B cell (primary cell): ENCODE results near the gene OSBPL1A. TPM values are rescaled to one million over a fixed set of nuclear protein-coding genes. Genes with fewer than 3 reads are reported as not detected.

ENCODE experiments used
- ATAC-seq: fragments of 200-7000 bp; cut with Tn5 transposase; one replicate; pipeline ENCODE4 v1.10.0; 2021; ENCODE audit warnings: low read depth, mild to moderate bottlenecking, moderate number of reproducible peaks, moderate library complexity
- CTCF ChIA-PET: fragments of 350-600 bp; sonication (Branson Sonifier 250); formaldehyde crosslinking; loops from one replicate; lab custom pipeline; 2021; ENCODE audit warnings: antibody characterized with exemption, inconsistent platforms; lab: Charles Lee
- POLR2A ChIA-PET: fragments of 350-600 bp; sonication (Branson Sonifier 250); formaldehyde crosslinking; loops from one replicate; lab custom pipeline; 2021; ENCODE audit warnings: antibody characterized with exemption; lab: Charles Lee
- DNase-seq: peaks from one replicate; pipeline ENCODE4 v3.0.0; 2013
- H2AFZ ChIP-seq: 2 replicates; pipeline ENCODE4 v1.6.1; 2012; ENCODE audit warnings: mild to moderate bottlenecking, low read depth, low read length; ENCODE audit not compliant: insufficient read depth, poor library complexity, severe bottlenecking
- H3K27ac ChIP-seq, 2 donors: 1 replicate in 1 of 2; 2 replicates in 1 of 2; pipeline ENCODE4 v1.5.1; 2012 to 2013; ENCODE audit warnings: low read length in 2 of 2, mild to moderate bottlenecking in 2 of 2, moderate library complexity in 1 of 2
- H3K27me3 ChIP-seq, 4 experiments: fragments of 200-600 bp in 1 of 4; sonication (generic) in 1 of 4; replicated peaks in 1 of 4; 1 replicate in 2 of 4; 2 replicates in 2 of 4; pipeline versions ENCODE4 v1.6.1 to v1.7.0; 2013 to 2016; ENCODE audit warnings: low read length in 3 of 4, mild to moderate bottlenecking in 2 of 4, mixed read lengths in 1 of 4, moderate library complexity in 1 of 4; ENCODE audit not compliant: insufficient read depth in 4 of 4, control insufficient read depth in 3 of 4; ENCODE audit errors: control extremely low read depth in 1 of 4
- H3K36me3 ChIP-seq, 2 experiments: replicated peaks in 1 of 2; 1 replicate in 1 of 2; 2 replicates in 1 of 2; pipeline versions ENCODE4 v1.6.1 to v1.7.1; 2013; ENCODE audit warnings: low read length in 1 of 2; ENCODE audit not compliant: insufficient read depth in 2 of 2, control insufficient read depth in 1 of 2; ENCODE audit errors: control extremely low read depth in 1 of 2, extremely low read depth in 1 of 2
- H3K4me1 ChIP-seq, 2 donors: fragments of 200-600 bp in 1 of 2; sonication (generic) in 1 of 2; 1 replicate in 1 of 2; 2 replicates in 1 of 2; pipeline versions ENCODE4 v1.5.1 to v1.6.1; 2013 to 2017; ENCODE audit warnings: low read length in 2 of 2; ENCODE audit not compliant: control insufficient read depth in 2 of 2, insufficient read depth in 2 of 2
- H3K4me2 ChIP-seq: replicated peaks from 2 replicates; pipeline ENCODE3; 2012; ENCODE audit warnings: mild to moderate bottlenecking, low read depth, low read length; ENCODE audit not compliant: poor library complexity, severe bottlenecking
- H3K4me3 ChIP-seq, 5 experiments: fragments of 200-600 bp in 1 of 5; sonication (generic) in 1 of 5; 1 replicate in 3 of 5; 2 replicates in 2 of 5; pipeline versions ENCODE4 v1.5.1 to v1.7.0; 2011 to 2016; ENCODE audit warnings: low read length in 4 of 5, mild to moderate bottlenecking in 4 of 5, low read depth in 2 of 5, control low read depth in 1 of 5, moderate library complexity in 1 of 5; ENCODE audit not compliant: insufficient read depth in 1 of 5; ENCODE audit errors: control extremely low read depth in 1 of 5, extremely low read depth in 1 of 5
- H3K79me2 ChIP-seq: fragments of 200-600 bp; sonication (generic); one replicate; pipeline ENCODE4 v1.6.0; 2016; ENCODE audit warnings: low read length; ENCODE audit not compliant: control insufficient read depth, insufficient read depth
- H3K9ac ChIP-seq: fragments of 200-600 bp; sonication (generic); 2 replicates; pipeline ENCODE4 v1.6.1; 2017; ENCODE audit warnings: mild to moderate bottlenecking, low read length, moderate library complexity
- H3K9me3 ChIP-seq, 3 donors: one replicate each; pipeline versions ENCODE4 v1.6.1 to v1.7.1; 2013; ENCODE audit warnings: low read length in 2 of 3; ENCODE audit not compliant: control insufficient read depth in 2 of 3, insufficient read depth in 1 of 3; ENCODE audit errors: control extremely low read depth in 1 of 3
- H4K20me1 ChIP-seq: 2 replicates; pipeline ENCODE4 v1.6.0; 2012; ENCODE audit warnings: mild to moderate bottlenecking, low read length; ENCODE audit not compliant: insufficient read depth, control insufficient read depth, poor library complexity, severe bottlenecking
- H3K27ac Mint-ChIP-seq: one replicate; pipeline ENCODE4 v1.8.0; 2021; ENCODE audit warnings: mixed read lengths
- H3K27me3 Mint-ChIP-seq: one replicate; pipeline ENCODE4 v1.8.0; 2021; ENCODE audit warnings: mixed read lengths
- H3K4me1 Mint-ChIP-seq: one replicate; pipeline ENCODE4 v1.8.0; 2021; ENCODE audit warnings: mixed read lengths
- H3K4me3 Mint-ChIP-seq: one replicate; pipeline ENCODE4 v1.8.0; 2021; ENCODE audit warnings: mixed read lengths
- H3K9me3 Mint-ChIP-seq: one replicate; pipeline ENCODE4 v1.8.0; 2022; ENCODE audit warnings: mixed read lengths; ENCODE audit not compliant: insufficient read depth
- EZH2 ChIP-seq: IDR thresholded peaks from 2 replicates; pipeline ENCODE4 v1.6.1; 2012; ENCODE audit warnings: borderline replicate concordance, low read depth, mild to moderate bottlenecking, moderate library complexity, low read length; ENCODE audit not compliant: insufficient read depth, poor library complexity, severe bottlenecking
- WGBS: methylation state at CpG from one replicate; pipeline ENCODE4 v1.1.5; 2013; ENCODE audit warnings: missing lambda C conversion rate; ENCODE audit not compliant: insufficient coverage; 5-methylcytosine and 5-hydroxymethylcytosine counted together
- intact Hi-C: fragments of 100-400 bp; cut with micrococcal nuclease; formaldehyde crosslinking; loops from one replicate; pipeline ENCODE4 v1.10.0; 2022
- polyA plus RNA-seq: library from polyadenylated mRNA; depleted of rRNA; stranded (reverse); fragments of >200 nt; gene quantifications from 2 replicates; pipeline ENCODE4 v1.2.3, GENCODE V29; 2012
- total RNA-seq, 2 donors: library from RNA; stranded (reverse); fragments of 120-200 nt in 1 of 2; gene quantifications; 1 replicate in 1 of 2; 2 replicates in 1 of 2; pipeline versions ENCODE4 v1.2.3 to v1.2.4, GENCODE V29; 2013 to 2022
- TF ChIP-seq, protein P1 (sequence below): fragments of 200-600 bp; IDR thresholded peaks from one replicate; pipeline ENCODE4 v1.8.0; 2022; ENCODE audit warnings: antibody characterized with exemption, mild to moderate bottlenecking

OSBPL1A gene
- total and polyA plus RNA-seq, 2 donors (not counting 1 experiment from before 2014, with no cell fraction given), result 0.57 to 0.86 TPM

DNA sequence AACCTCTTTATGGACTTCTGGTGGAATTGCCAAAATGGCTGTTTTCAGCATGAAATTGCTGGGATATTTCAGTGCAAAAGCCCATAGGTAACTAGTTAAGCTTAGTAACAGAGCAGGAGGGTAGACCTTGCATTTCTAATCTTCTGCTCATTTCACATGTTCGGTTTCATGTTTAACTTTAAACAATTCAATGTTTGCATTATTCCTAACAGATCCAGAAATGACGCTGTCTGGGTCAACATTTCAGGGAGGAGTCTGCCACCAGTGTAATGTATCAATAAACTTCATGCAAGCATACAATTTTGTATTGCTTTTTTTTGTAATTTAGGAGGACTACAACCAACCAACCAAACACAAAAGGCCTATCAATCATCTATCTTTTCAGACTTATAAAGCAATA lies 236.3 kb downstream of the OSBPL1A start:
- DNase-seq, result no peak
- intact Hi-C loops, result no loop called here
- H3K4me2 ChIP-seq, result no peak overlapping the region
- no peak overlapping the region for H3K4me3 ChIP-seq
- no peak overlapping the region for H3K27ac ChIP-seq
- no peak for ATAC-seq
- no CpG with 5 or more reads among the region's 2 CpGs for WGBS
- Mint-ChIP-seq H3K9me3 (no peaks in the 10 kb centered on the region), H3K27ac (no peak overlapping the region), H3K27me3 (peaks cover 4% of the 10 kb centered on the region), H3K4me3 (no peak overlapping the region), H3K4me1 (no peaks in the 10 kb centered on the region)
- ChIA-PET POLR2A (no interaction called here), CTCF (no interaction called here)
- H3K9me3 ChIP-seq, result no peaks in the 10 kb centered on the region
- no peaks in the 10 kb centered on the region for H3K79me2 ChIP-seq
- TF ChIP-seq, protein P1, sequence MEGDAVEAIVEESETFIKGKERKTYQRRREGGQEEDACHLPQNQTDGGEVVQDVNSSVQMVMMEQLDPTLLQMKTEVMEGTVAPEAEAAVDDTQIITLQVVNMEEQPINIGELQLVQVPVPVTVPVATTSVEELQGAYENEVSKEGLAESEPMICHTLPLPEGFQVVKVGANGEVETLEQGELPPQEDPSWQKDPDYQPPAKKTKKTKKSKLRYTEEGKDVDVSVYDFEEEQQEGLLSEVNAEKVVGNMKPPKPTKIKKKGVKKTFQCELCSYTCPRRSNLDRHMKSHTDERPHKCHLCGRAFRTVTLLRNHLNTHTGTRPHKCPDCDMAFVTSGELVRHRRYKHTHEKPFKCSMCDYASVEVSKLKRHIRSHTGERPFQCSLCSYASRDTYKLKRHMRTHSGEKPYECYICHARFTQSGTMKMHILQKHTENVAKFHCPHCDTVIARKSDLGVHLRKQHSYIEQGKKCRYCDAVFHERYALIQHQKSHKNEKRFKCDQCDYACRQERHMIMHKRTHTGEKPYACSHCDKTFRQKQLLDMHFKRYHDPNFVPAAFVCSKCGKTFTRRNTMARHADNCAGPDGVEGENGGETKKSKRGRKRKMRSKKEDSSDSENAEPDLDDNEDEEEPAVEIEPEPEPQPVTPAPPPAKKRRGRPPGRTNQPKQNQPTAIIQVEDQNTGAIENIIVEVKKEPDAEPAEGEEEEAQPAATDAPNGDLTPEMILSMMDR, result no peak
- TF ChIP-seq EZH2, result no peak
- no peaks in the 10 kb centered on the region for H3K27me3 ChIP-seq
- no peaks in the 10 kb centered on the region for H4K20me1 ChIP-seq
- H2AFZ ChIP-seq, result no peak overlapping the region
- peaks cover 0 to 2% of the 10 kb centered on the region in 2 experiments for H3K36me3 ChIP-seq
- no peaks in the 10 kb centered on the region for H3K4me1 ChIP-seq
- no peak overlapping the region for H3K9ac ChIP-seq

- H3K27ac ChIP-seq, result no peak overlapping the region
- peaks cover 0 to 2% of the 10 kb centered on the region in 2 experiments for H3K36me3 ChIP-seq
- DNase-seq, result no peak
- Mint-ChIP-seq H3K4me1 (no peaks in the 10 kb centered on the region), H3K9me3 (no peaks in the 10 kb centered on the region), H3K27ac (no peak overlapping the region), H3K27me3 (no peaks in the 10 kb centered on the region), H3K4me3 (no peak overlapping the region)
- H3K79me2 ChIP-seq, result no peaks in the 10 kb centered on the region
- H2AFZ ChIP-seq, result no peak overlapping the region
- ChIA-PET POLR2A (no interaction called here), CTCF (no interaction called here)
- TF ChIP-seq, protein P1, result no peak
- TF ChIP-seq EZH2, result no peak
- ATAC-seq, result no peak
- H3K9me3 ChIP-seq, result no peaks in the 10 kb centered on the region
- H3K4me2 ChIP-seq, result no peak overlapping the region
- intact Hi-C loops, result no loop called here
- 100% methylated on average over 1 of the region's 5 CpGs for WGBS
- no peak overlapping the region for H3K9ac ChIP-seq
- H4K20me1 ChIP-seq, result no peaks in the 10 kb centered on the region
- H3K27me3 ChIP-seq, result no peaks in the 10 kb centered on the region
- no peaks in the 10 kb centered on the region for H3K4me1 ChIP-seq
- H3K4me3 ChIP-seq, result no peak overlapping the region
Observed at GRCh38 chr18:24160086-24160485, 237.5 kb downstream of the OSBPL1A start.
